NCI-H446 (cell line): ENCODE data around the gene PNMT.

Experiments used
- DNase-seq, 2 experiments: peaks; one replicate each; lab custom pipeline; 2025; lab: John Stamatoyannopoulos, UW

The PNMT gene, protein sequence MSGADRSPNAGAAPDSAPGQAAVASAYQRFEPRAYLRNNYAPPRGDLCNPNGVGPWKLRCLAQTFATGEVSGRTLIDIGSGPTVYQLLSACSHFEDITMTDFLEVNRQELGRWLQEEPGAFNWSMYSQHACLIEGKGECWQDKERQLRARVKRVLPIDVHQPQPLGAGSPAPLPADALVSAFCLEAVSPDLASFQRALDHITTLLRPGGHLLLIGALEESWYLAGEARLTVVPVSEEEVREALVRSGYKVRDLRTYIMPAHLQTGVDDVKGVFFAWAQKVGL

DNA sequence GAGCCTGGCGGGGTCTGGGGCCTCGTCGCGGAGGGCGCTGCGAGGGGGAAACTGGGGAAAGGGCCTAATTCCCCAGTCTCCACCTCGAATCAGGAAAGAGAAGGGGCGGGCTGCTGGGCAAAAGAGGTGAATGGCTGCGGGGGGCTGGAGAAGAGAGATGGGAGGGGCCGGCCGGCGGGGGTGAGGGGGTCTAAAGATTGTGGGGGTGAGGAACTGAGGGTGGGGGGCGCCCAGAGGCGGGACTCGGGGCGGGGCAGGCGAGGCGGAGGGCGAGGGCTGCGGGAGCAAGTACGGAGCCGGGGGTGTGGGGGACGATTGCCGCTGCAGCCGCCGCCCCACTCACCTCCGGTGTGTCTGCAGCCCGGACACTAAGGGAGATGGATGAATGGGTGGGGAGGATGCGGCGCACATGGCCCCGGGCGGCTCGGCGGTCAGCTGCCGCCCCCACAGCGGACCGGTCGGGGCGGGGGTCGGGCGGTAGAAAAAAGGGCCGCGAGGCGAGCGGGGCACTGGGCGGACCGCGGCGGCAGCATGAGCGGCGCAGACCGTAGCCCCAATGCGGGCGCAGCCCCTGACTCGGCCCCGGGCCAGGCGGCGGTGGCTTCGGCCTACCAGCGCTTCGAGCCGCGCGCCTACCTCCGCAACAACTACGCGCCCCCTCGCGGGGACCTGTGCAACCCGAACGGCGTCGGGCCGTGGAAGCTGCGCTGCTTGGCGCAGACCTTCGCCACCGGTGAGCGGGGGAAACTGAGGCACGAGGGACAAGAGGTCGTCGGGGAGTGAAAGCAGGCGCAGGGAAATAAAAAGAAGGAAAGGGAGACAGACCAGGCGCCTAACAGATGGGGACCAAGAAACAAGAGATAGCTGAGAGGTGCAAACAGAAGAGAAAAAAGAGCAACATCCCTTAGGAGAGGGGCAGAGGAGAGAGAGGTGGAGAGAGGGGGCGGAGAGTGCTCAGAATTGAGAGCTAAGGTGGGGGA is at the start of gene PNMT:
PNMT (plus strand) TSS at position 509 of the 980 bp plus-strand sequence; CDS start at position 532, 23 bp downstream.
- DNase-seq: no peak

DNA sequence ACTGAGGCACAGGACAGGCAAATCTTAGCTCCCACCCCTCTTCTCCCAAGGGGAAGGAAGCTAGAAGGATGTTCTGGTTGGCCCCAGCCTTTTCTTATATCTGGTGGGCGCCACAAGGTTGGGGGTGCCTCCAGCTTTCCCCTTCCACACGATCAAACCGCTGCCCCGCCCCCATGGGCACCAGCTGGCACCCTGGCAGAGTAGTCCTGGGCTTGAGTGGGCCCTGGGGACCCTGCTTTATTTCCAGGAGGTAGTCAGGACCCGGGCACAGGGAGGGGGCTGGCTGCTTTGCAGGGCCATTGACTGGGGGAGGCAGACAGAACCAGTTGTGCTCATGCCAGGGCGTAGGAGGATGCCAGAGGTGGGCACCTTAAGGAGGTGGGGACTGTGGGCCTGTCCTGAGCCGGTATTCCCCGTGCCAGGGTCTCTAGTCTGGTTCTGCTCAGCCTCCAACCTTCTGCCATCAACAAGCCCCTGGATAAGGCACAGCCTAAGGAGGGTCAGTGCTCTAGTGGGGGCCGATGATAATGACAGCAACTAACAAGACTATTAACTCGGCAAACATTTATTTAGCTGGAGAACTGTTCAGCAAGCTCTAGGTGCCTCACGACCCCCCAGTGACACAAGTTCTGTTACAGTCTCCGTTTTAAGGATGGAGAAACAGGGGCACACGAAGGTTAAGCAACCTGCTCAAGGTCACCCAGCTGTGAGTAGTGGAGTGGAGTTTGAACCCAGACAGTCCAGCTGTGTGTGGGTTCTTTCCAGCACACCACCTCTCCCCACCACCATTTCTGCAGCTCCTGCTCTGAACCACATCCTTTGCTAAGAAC is 49.1 kb upstream of the PNMT start:
- DNase-seq: no peak

DNA sequence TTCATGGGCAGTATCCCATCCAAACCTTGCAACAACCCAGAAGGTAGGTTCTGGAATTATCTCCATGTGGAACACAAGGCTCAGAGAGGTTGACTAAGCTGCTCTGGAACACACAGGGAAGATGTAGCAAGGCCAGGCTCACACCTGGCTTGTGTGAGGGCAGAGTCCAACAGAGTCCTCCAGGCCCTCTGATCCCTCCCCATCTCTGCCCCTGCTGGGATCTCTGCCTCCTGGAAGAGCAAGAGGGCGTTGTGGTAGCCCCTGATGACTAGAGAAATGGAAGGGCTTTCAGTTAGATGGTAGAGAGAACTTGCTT is 48.5 kb upstream of the PNMT start:
- no peak for DNase-seq

DNA sequence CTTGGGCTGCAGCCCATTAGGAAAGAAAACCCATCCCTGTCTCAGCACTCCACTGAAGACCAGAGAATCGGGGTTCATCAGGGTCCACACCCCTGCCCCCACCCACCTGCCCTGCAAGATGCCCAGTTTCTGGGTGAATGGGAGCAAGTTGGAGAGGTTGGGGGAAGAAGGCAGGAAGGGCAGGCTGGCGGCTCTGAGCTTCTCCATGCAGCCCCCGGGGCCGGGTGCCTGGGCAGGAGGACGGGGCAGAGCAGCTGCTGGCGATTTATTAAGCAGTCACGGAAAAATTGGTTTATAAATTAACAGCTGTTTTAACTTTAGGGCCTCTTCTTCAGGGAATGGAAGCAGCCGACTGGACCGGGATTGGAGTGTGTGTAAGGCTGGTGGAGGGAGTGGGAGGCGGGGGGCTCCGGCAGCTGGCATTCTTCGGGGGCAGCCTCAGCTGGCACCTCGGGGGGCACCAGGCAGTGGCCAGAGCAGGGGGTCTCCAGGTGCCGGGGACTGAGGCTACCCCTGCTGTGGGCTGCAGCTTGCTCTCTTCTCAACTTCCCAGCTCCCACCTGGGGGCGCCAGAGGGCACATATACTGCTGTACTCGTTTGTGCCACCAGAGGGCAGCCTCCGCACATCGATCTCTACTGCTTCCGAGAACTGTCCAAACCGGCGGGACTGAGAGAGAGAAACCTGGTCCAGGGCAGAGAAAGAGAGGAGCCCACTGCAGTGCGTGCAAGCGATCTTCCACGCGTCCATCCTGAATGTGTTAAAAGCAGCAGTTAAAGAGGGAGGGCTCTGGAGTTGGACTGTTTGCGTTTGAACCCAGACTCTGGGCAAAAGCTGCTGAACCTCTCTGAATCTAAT is 46.5 kb upstream of the PNMT start:
- peak; percentile 49 to 87 for DNase-seq

DNA sequence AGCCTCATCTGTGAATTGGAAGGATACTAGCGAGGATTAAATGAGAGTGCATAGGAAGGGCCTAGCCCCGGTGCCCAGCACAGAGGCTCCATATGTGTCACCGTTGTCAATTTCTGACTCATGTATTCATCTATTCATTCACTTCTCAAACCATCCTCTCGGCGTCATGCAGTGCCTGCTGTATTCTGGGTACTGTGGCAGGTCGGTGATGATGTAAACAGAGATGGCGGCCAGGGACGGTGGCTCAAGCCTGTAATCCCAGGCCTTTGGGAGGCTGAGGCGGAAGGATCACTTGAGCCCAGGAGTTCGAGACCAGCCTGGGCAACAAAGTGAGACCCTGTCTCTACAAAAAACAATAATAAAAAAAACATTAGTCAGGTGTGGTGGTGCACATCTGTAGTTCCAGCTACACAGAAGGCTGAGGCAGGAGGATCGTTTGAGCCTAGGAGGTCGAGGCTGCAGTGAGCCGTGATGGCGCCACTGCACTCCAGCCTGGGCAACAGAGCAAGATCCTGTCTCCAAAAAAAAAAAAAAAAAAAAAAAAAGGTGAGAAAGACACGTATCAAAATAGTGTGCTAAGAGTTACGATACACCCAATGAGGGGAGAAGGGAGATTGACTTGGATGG is 45.8 kb upstream of the PNMT start:
- no peak for DNase-seq

DNA sequence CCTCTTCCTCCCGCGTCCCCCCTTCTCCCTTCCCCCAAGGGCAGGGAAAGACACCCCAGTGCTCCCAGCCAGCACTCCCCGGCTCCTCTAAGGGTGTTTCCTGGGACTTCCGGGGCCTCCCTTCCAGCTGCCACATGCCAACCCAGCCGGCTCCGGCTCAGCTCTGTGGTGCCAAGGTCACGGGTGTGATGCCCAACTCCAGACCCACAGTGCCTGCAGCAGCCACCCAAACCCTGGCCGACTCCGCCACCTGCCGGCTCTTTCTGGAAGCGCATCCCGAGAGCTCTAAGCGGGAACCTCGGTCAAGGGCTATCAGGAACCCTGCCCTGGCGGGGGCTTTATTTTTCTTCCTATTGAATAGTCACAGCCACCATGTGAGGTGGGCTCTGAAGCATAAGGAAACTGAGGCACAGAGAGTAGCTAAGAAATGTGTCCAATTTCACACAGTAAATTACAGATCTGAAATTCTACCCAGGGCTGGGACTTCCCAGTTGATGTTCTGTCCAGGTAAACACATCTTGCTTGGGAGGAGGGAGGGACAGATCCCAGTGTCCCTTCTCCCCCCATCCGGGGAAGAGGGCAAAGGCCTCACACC is 44.8 kb upstream of the PNMT start:
- peak; percentile 57 to 82 for DNase-seq

DNA sequence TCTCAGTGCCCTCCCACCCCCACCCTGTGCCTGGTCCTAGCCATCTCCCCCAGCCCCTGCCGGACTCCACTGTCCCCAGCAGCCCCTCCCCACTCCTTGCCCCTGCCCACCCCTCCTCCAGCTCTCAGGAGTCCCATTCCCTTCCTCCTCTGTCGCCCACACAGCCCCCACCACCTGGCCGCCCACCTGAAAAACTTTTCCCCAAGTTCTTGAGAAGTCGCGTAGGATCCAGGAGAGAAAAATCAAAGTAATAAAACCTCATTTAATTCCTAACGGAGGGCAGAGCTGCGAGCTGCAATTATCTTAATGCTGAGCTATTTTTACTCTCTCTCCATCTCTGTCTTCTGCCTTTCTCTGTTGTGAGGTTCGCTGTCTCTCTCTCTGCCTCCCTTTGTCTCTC is 43.9 kb upstream of the PNMT start:
- no peak for DNase-seq

DNA sequence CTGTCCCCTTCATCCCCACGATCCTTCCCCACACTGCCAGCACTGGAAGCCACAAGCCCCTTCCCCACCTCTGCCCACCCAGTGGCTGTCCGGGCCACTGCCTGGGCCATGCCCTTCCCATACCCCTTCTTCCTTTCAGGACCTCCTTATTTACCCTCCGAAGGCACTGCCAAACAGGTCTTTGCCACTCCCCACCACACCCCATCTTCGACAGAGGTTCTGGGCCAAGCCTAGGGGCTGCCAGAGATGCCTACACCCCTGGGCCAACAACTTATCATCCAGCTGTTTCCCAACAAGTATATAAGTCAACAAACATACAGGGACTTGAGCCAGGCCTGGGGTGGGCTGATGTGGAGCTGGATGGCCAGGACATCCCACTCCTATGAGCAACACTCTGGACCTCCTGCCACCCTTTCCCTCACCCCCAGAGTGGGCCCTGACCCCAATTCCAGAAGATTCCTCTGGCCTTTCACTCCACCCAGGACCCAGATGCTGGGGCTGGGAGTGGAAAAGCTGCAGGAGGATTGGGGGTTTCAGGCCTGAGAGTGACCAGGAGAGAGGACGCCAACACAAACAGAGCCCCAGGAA is 43.0 kb upstream of the PNMT start:
- DNase-seq: no peak

DNA sequence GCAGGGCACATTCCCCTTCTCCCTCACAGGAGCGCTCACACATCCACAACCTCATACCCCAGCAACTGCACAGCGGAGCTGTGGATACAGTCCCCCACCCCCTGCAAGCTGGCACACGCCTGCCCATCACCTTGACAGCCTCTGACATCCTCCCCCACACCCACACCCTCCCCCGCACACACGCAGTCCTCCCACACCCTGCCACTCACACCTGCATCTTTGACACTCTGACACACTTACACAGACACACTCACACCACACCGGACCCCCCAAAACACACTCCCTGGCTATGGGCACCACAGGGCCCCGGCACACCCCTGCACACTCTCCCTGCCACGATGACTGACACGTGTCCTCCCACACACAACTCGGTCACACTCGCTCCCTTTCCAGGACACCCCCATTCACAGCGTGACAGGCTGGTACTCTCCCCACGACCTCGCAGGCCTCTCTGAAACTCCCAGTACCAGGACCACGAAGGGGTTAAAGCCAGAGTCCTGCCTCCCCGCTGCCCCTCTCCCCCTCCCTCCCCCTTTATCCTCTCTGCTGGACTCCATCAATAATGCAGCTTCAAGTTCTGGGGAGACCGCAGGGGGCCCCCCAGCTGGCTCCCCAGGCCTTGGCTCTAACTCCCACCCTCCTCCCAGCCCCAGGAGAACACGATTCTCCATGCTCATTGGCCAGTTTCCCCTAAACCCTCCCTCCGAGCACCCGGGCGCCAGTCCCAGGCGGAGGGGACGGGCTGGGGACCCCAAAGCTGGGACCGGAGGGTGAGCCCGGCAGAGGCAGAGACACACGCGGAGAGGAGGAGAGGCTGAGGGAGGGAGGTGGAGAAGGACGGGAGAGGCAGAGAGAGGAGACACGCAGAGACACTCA is 41.8 kb upstream of the PNMT start, which contains the start of gene PPP1R1B:
PPP1R1B (plus strand) TSS at position 782 of the 876 bp plus-strand sequence. CDS start 441 bp downstream, outside the sequence.
- DNase-seq: no peak

DNA sequence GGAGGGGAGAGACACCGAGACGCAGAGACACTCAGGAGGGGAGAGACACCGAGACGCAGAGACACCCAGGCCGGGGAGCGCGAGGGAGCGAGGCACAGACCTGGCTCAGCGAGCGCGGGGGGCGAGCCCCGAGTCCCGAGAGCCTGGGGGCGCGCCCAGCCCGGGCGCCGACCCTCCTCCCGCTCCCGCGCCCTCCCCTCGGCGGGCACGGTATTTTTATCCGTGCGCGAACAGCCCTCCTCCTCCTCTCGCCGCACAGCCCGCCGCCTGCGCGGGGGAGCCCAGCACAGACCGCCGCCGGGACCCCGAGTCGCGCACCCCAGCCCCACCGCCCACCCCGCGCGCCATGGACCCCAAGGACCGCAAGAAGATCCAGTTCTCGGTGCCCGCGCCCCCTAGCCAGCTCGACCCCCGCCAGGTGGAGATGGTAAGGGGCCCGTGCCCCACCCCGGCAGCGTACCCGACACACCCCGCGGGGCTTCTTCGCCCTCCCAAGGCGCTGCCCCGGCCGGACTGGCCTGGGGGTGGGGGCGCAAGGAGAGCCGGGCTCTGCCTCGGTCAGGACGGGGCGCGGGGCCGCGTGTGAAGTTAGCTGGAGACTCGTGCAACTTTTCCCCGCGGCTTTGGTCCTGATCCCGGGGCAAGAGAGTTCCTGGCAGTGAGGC is 41.1 kb upstream of the PNMT start:
- DNase-seq: no peak

DNA sequence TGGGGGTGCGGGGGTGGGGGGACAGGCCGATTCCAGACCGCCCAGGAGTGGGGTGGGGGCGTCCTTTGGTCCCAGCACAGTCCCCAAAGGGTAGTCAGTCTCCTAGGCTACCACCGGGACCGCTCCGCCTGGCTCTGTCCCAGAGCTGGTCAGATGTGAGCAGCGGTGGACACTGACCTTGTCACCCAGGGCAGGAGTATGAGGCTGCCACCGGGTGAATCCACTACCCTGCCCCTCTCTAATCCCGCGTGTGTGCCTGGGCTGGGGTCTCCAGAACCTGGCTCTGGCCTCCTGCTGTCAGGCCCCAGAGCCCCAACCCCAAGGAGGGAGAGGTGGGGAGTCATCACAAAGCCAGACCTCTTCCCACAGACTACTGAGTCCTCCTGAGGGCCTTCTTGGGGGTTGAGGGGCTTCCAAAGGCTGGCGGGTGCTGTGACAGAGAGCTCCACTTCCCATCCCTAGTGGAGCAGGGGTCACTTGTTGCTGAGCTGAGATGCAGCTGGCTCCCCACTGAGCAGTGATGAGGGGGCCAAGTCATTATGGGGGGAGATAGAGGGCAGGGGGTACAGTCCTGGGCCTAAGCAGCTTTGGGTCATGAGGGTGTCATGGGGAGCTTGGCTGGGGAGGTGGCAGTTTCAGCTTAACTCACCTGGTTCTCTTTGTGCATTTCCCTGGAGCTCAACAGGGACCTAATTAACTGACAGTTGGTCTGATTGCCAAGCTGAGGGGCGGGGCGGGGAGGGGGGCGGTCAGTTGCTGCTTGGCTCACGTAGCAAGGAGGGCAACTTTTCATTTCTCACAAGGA is 40.3 kb upstream of the PNMT start:
- no peak for DNase-seq

DNA sequence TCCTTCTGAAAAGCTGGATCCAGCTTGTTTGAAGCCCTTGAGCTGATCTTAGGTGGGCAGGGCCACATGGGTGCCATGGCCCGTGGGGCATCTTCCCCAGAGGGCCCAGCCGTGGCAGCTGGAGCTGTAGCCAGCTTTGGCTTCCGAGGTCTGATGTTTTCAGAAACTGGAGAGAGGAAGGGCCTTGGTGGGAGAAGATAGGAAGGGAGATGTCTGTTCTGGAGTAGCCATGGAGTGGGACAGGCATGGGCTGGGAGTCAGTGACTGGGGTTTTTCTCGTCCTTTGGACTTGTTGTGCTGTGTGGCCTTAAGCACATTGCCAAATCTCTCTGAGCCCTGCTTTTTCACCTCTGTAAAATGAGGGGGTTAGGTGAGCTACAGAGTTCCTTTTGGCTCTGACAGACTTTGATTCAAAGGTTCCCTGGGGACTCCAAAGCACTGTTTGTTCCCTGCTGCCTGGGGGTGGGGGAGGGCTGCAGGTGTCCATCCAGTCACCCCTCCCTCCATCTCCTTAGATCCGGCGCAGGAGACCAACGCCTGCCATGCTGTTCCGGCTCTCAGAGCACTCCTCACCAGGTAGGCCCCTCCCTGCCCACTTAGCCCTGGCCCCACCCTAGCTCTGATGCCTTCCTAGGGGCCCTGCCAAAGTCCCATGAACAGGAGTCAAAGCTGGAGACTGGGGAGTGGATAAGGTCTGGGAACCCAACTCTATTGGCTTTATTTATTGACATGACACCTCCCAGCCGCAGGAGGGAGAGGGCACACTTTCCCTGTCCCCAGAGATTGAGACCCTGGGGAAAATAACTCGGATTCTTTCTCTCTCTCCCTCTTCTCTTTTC is 39.4 kb upstream of the PNMT start:
- no peak for DNase-seq

DNA sequence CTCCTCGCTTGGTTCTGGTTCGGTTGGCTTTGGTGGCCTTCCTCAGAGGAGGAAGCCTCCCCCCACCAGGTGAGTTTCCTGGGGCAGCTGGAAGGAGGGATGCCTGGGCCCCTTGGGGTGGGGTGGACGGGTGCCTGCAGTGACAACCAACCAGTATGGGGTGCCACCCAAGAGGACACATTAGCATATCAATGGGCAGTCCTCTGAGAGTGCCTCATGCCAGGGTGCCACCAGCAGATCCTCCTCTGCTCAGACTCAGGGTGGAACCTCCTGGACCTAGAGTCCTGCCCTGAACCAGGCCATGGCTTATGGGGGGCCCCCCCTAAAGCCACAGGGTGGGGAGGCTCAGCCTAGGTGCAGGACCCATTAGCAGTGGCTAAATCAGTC is 38.8 kb upstream of the PNMT start:
- no peak for DNase-seq

DNA sequence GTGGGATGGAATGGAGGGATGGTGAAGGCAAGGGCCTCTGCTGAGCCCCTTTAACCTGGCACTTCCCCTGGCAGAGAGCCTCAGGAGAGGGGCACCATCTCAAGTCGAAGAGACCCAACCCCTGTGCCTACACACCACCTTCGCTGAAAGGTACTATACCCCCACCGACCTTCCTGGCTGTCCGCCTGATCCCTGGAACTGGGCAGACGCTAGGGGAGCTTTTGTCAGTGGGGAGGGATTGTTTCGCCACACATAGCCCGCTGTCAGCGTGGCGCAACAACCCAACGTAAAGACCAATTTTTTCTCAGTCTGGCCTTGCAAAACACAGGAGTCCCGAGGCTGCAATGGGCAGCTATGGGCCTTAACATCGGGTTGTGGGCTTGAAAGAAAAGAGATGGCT is 38.4 kb upstream of the PNMT start:
- no peak for DNase-seq

DNA sequence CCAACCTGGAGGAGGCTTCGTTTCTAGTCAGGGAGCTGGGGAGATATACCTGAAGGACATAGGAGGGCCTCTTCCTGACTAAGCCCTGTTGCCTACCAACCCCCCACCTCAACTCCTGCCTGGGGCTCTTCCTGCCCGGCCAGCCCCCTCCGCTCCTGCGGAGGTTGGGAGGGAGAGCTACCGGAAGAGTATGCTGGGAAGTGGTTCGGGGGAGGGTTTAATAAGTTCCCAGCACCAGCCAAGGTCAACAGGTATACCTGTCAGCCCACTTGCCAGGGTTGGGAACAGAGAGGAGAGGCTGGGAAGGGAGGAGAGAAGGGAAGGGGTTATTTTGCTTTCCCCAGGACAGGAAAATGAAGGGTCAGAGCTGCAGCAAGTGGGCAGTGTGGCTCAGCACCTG is 36.9 kb upstream of the PNMT start:
- no peak for DNase-seq

DNA sequence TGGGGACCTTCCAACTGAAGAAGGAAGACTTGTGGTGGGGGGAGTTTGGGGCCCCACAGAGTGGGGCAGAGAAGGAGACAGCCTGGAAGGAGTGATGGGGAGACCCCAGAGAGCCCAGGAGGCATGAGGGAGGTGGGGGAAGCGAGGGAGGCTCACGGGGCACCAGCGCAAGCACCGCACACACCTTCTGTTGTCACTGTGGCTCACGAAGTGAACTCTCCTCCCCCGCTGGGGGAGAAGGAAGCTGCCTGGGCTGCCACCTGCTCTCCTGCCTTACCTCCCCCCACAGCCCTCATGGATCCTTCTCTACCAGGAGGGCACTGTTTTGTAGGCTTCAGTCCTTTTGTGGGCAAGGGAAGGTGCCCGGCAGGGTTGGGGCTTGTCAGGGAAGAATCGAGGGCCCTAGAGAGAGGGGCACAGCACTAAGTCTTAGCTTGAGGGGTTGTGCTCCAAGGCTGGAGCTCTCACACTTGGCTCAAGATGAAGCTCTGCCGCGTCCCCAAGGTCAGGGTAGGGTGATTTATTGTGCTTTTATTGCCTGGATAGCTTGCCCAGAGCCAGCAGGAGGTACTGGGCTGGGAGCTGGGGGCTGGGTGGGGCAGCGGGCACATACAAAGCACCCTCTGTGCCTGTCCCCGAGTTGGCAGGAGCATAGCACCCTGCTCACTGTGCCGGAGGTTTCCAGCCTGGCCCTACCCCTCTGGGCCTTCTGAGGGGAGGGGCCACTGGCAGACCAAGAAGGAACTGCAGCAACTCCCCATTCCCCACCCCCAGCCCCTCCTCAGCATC is 35.9 kb upstream of the PNMT start:
- no peak for DNase-seq
